Measurements from ENCODE around the gene FRY. TPM values are rescaled to one million over a fixed set of nuclear protein-coding genes. Genes with fewer than 3 reads are reported as not detected.

The FRY gene
- total and polyA plus RNA-seq, 10 of the 15 experiments (the other 5 are each of a cell fraction or from before 2014, with no cell fraction given): 0.18 to 1.4 (median 0.30) TPM

- TF ChIP-seq RUNX3 (IDR thresholded peaks at IDR 0.05; ENCODE audit: low read length) (no peak), BHLHE40 (IDR thresholded peaks at IDR 0.05; ENCODE audit: borderline replicate concordance in 1 of 2, low read depth in 2 of 2, low read length in 1 of 2) (no peak), TAF1 (IDR thresholded peaks at IDR 0.05; ENCODE audit: borderline replicate concordance, low read depth, low read length) (no peak), IRF5 (IDR thresholded peaks at IDR 0.05; ENCODE audit: borderline replicate concordance) (no peak)
- TF ChIP-seq, protein P1, sequence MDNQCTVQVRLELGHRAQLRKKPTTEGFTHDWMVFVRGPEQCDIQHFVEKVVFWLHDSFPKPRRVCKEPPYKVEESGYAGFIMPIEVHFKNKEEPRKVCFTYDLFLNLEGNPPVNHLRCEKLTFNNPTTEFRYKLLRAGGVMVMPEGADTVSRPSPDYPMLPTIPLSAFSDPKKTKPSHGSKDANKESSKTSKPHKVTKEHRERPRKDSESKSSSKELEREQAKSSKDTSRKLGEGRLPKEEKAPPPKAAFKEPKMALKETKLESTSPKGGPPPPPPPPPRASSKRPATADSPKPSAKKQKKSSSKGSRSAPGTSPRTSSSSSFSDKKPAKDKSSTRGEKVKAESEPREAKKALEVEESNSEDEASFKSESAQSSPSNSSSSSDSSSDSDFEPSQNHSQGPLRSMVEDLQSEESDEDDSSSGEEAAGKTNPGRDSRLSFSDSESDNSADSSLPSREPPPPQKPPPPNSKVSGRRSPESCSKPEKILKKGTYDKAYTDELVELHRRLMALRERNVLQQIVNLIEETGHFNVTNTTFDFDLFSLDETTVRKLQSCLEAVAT (IDR thresholded peaks at IDR 0.05): no peak
These were observed 102.9 kb downstream of the FRY start (continued) for GRCh38 chr13:32134241-32135055.

- ATAC-seq: no peak
- in situ Hi-C loops (cut with MboI): no loop called here
- Histone ChIP-seq H3K79me2 (ENCODE audit: control insufficient read depth, insufficient read depth, low read length) (no peaks in the 10 kb centered on the region), H3K9ac (ENCODE audit: control insufficient read depth, insufficient read depth, low read length) (no peak overlapping the region), H3K4me1 (ENCODE audit: control insufficient read depth, insufficient read depth, low read length) (no peaks in the 10 kb centered on the region), H3K27ac (ENCODE audit: control insufficient read depth, insufficient read depth) (no peak overlapping the region), H2AFZ (ENCODE audit: control insufficient read depth, low read depth, low read length) (no peak overlapping the region), H3K36me3 (ENCODE audit: control insufficient read depth in 2 of 2, insufficient read depth in 2 of 2, low read length in 1 of 2) (no peaks in the 10 kb centered on the region), H3K4me2 (ENCODE audit: control insufficient read depth, insufficient read depth) (no peak overlapping the region), H3K9me3 (replicated peaks; ENCODE audit: control insufficient read depth, insufficient read depth, low read length) (no peaks in the 10 kb centered on the region), H3K27me3 (replicated peaks in 1 of 2; ENCODE audit: control insufficient read depth in 2 of 2, insufficient read depth in 2 of 2, low read length in 1 of 2) (no peaks in the 10 kb centered on the region), H3K4me3 (no peak overlapping the region), H4K20me1 (ENCODE audit: control insufficient read depth, insufficient read depth) (no peaks in the 10 kb centered on the region)
- RAD21 ChIA-PET (ENCODE audit: unreplicated experiment): no interaction called here
- intact Hi-C loops (cut with micrococcal nuclease; ENCODE audit: unreplicated experiment): no loop called here
- no peak for DNase-seq (ENCODE audit: low read depth, low spot score)
- no peak for FAIRE-seq
- 83% methylated on average over 4 of the region's 4 CpGs for WGBS (ENCODE audit: insufficient coverage, insufficient replicate concordance, low lambda C conversion rate, missing lambda C conversion rate)
- BruUV-seq (replicated peaks): no TSS peak
- CTCF ChIA-PET: no interaction called here
- POLR2A ChIA-PET: no interaction called here
- TF ChIP-seq HDGF (IDR thresholded peaks at IDR 0.05) (no peak), CHD2 (IDR thresholded peaks at IDR 0.05; ENCODE audit: borderline replicate concordance, low read depth, low read length) (no peak), POLR2AphosphoS5 (IDR thresholded peaks at IDR 0.05; ENCODE audit: low read length) (no peak)
- SMC1A ChIA-PET (ENCODE audit: uncharacterized antibody, unreplicated experiment): no interaction called here
These were observed 103.4 kb downstream of the FRY start for GRCh38 chr13:32135056-32135390.
